Fibroblast of gingiva (primary cell): ENCODE measurements around the gene IGFL4.
A peak's percentile ranks its signal among the peaks of the same experiment; 100 is the strongest.

Experiments used
- DNase-seq: peaks from one replicate; pipeline ENCODE4 v3.0.0-alpha.2; 2011; ENCODE audit warnings: low read depth

Gene IGFL4

GRCh38 chr19:46020819-46021125, 20.0 kb downstream of the IGFL4 start:
- no peak for DNase-seq

- DNase-seq: no peak
Measured at GRCh38 chr19:46019270-46019669, 21.5 kb downstream of the IGFL4 start.

DNA sequence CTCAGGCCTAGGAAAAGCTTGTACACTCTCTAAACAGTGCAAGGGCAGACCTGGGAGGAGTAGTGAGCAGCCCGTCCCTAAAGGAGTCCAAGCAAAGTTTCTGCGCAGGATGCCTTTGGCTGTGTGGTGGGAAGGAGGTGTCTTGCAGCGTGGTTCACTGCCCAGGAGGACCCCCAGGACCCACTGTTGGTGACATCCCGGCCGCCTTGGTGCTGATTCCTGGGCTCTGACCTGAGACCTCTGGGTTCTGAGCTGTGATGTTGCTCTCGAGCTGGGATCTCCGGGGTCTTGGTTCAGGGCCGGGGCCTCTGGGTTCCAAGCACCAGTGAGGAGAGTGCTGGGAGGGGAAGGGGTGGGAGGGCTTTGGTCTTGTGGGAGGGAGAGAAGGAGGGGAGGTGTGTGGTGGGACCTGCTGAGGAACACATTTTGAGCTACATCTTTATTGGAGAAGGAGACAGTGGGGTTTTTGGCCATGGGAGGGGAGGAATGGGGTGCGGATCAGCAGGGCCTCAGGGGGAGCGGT, 22.0 kb downstream of the IGFL4 start:
- no peak for DNase-seq

DNA sequence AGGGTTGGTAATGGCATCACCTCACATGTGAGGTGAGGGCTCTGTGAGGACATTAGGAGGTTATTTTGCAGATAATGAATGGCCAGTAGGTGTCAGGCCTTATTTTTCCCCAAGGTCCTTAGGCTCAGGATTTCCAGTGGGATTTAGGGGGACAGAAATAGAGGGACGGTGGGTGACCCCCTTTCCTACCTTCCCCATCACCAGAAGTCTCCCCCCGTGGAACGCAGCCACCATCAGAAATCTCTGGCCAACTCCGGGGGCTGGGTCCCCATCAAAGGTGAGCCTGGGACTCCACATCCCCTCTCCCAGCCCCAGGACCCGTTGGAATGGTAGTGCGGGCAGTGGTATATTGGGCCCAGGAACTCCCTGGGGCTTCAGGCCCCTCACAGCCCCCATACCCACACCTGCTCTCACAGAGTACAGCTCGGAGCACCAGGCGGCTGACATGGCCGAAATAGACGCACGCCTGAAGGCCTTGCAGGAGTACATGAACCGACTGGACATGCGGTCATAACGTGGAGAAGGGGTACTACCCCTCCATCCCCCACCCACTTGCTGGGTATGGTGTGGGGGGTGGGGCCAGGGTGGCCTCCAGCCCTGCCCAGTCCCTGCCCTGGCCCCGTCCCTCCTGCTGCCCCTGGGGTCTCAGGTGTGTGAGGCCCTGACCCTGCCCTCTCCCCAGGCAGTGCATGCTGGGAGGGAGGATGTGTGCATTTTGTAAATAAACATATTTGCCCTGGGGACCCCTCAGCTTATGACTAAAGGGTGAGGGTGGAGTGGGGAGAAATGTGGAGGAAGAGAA, 22.7 kb downstream of the IGFL4 start:
- DNase-seq: no peak

DNA sequence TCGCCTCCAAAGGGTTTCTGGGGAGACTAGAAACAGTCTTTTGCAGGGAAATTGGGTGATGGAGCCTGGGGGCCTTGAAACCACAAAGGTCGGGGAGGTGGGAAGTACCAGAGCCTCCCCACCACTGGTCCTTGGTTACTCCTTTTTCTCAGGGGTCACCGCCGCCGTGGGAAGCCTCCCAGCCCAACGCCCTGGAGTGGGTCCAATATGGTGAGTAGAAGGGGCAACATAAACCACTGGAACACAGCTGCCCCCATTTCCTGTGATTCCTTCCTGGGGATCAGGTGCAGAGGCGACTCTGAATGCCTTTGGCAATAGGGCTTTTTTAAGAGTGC, 23.7 kb downstream of the IGFL4 start:
- DNase-seq: no peak

- DNase-seq: peak; percentile 60
Measured at GRCh38 chr19:46016426-46017094, 24.2 kb downstream of the IGFL4 start.

DNA sequence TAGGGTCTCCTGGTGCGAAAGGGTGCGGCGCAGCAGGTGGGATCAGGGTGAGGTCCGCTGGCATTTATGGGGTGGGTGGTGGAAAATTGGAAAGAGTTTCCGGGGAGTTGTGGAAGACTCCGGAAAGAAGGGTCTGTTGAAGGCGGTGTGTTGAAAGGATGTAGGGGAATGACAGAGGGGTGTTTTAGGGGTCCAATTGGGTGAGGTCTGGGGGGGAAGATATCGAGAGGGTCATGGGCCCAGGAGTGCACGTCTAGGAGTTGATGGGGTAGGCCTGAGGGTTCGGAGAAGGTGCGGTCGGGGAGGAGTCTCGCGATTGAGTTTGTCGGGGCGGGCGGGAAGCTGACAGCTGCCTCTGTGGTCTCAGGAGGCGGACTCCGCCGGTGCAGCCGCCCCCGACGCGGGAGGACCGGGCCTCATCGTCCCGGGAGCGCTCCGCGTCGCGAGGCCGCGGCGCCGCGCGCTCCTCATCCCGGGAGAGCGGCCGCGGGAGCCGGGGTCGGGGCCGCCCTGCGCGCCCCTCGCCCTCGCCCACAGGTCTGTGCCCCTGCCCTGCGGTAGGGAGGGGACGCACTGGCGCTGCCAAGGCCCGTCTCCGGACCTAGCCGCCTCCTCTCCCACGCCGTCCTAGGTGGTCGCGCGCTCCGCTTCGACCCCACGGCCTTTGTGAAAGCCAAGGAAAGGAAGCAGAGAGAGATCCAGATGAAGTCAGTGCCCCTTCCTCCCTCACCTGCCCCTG, 24.9 kb downstream of the IGFL4 start:
- DNase-seq: no peak

DNA sequence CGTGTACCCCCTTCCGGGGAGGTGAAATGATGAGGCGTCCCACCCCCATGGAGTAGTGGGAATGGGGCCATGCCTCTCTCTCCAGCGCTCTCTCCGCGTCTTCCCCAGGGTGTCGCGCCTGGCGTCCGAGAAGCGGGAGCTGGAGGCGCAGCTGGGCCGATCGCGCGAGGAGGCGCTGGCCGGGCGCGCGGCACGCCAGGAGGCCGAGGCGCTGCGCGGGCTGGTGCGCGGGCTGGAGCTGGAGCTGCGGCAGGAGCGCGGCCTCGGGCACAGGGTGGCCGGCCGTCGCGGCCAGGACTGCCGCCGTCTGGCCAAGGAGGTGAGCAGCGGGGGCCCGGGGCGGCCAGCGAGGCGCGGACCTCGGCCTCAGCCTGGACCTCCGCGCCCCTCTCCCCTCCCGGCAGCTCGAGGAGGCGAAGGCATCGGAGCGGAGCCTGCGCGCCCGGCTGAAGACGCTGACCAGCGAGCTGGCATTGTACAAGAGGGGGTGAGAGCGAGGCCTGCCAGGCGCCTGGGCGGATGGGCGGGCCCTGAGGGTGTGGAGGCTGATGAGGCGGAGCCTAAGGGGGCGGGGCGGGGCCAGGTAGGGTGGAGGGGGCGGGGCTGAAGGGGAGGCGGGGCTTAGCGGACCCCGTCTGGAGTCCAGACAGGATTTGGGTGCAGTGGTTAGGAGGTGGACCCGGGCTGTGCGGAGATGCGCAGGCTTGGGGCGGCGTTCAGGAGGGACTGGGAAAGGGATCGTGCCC, 25.7 kb downstream of the IGFL4 start:
- DNase-seq: peak; percentile 18

DNA sequence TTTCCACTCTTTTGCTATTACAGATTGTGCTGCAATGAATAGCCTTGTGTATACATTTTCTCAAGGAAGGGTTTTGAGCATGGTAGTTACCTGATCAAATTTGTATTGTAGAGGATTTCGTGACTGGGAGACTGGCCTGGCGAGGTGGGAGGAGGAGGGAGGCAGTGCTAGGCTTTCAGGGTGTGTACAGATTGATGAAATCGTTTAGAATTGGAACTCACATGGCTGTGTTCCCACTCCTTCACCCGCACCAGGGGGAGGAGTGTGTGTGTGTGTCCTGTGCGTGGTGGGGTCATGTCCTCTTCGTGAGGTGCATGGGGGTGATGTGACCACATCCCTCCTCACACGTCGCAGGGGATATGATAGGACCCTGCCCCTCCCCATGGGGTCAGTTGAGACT, 26.3 kb downstream of the IGFL4 start:
- DNase-seq: no peak

DNA sequence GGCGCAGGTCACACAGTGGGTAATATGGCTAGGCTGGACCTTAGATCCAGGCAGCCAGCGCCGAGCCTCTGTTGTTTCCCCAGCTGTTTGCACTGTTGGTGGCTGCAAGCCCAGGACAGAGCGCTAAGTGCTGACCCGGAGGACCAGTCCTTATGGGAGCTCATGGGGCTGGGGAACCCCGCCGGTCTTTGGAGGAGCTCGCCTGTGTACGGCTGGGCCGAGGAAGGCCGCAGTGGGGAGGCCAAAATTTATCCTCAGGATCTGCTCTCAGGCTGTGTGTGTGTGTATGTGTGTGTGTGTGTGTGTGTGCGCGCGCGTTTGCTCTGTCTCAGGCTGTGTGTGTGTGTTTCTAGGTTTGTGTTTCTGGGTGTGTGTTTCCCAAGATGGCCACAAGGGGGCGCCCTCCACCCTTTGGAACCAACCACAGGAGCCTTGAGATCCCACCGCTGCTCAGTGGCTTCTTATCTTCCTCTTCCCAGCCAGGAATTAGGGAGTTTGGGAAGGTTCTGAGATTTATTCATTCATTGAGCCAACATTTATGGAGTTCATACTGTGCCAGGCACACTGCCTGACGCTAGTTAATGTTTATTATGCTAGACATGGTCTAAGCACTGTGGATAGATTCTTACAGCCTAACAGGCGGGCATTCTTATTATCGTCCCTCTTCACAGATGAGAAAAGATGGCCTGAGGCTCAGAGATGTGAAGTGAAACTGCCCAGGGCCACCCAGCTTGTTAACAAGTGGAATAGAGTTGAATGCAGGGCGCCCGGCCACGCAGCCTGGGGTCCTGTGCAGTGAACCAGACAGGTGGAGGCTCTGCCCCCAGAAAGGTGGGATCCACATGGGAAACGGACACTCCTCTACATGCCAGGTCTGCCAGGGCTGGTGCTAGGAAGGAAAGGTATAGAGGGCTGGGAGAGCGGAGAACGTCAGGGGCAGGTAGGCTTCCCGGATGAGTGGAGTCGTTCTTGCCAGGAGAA, 31.0 kb downstream of the IGFL4 start:
- DNase-seq: peak; percentile 51

- no peak for DNase-seq
Measured at GRCh38 chr19:46006411-46006810, 34.4 kb downstream of the IGFL4 start.

DNA sequence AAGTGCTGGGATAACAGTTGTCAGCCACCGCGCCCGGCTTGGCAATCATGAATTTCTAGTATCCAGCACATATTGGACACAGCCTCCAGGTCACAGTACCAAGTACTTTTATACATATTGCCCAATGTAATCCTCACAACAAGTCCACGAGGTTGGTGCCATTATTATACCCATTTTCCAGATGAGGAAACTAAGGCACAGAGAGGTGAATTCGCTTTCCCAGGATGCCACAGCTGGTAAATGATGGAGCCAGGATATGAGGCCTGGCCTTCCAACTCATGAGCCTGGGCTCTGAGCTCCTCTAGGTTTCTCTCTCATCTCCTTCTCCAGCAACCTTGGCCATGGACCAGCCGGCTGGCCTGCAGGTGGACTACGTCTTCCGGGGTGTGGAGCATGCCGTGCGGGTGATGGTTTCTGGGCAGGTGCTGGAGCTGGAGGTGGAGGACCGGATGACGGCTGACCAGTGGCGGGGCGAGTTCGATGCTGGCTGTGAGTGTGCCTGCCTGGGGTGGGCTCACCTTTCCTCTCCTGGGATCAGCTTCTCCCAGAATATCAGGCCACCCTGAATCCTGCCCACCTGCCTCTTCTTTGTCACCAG, 38.0 kb downstream of the IGFL4 start:
- DNase-seq: no peak

DNA sequence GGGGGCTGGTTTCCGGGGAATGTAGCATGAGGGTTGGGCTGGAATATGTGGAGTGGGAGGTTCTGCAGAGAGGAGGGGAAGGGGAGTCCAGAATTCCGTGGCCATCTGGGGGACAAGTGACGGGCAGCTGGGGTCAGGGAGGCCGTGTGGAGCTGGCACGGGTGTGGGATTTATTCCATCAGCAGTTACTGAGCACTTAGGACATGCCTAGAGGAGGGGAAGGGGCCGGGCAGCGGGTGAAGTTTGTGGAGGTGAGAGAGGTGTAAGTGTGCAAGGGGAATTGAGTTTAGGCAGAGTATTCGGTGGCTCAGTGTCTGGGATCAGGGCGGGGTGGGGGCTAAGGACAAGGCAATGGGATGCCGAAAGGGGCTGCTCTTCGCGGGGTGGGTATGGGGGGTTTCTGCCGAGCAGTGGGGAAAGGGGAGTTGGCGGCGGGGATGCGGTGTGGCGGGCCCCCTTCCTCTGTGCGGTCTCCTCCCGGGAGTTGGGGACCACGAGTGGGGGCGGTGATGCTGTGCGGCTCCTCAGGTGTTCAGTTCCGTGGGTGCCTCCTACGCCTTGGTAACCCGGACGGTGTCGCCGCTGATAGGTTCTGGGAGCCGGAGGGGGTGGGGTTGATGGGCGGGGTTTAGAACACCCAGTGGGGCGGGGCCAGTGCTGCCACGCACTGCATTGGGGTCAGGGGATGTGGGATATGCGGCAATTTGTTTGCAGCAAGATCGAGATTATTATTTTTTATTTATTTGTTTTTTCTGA, 40.1 kb downstream of the IGFL4 start:
- no peak for DNase-seq

DNA sequence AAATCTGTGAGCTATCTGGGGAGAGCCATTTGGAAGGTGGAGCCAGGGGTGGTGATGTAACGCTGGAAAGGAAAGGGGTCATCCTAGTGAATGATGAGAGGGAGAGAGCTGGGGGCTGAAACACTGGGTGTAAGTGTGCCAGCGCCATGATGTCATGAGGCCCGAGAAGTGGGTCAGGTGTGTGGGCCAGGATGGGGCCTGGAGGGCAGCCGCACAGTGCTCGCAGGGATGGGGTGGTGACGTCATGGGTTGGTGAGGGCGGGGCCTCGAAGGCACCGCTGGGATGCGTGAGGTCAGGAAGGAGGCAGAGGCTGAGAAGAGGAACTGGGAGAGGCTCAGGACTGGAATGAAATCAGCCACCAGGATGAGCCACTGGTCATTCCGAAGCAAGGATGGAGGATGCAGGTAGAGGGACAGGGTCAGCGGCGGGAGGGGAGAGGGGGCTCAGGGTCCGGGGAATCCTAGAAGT, 41.1 kb downstream of the IGFL4 start:
- DNase-seq: no peak

GRCh38 chr19:45998834-45999233, 42.0 kb downstream of the IGFL4 start:
- no peak for DNase-seq

DNA sequence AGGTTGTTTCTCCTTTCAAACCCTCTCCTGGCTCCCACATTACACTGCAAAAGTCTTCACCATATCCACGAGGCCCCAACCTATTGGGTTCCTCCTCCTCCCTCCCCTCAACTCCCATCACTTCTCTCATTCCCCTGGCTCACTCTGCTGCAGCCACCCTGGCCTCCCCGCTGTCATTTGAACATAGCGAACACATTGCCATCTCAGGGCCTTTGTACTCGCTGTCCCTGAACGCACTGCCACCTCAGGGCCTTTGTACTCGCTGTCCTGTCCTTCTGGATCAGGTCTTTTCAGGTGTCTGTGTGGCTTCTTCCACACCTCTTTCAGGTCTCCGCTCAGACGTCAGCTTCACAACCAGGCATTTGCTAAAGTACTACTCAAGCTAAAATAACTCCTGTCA, 43.9 kb downstream of the IGFL4 start:
- no peak for DNase-seq

- no peak for DNase-seq
Measured at GRCh38 chr19:45995715-45996385, 45.0 kb downstream of the IGFL4 start.

DNA sequence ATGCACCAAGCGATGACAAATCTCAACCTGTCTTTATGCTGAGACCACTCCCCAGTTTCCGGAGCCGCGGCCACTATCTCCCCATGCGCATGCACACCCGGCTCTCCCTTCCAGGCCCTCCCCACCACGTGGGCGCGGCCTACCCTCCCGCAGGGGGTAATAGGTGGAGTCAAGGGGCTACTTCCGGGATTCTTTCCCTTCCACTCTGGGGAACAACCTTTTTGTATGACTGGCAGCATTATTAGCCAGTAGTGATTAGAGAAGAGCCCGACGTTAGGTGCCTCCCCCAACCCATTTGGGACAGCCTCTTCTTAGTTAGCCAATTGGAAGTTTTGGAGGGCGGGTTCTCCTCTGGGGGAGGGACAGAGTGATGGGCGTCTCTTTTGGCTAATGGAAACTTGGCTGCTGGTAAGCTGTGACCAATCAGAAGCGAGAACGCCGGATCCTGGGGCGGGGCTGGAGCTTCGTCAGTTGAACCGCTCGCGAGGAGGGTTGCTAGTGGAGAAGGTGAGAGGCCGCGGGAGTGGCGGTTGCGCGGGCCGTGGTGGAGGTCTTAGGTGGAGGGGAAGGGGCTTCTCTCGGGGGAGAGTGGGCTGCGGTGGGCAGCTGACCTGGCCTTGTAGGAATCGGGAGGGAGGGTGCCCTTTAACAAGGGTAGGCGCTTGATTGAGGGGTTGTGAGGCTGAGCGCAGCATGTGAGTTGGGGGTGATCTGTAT, 45.6 kb downstream of the IGFL4 start, which contains the start of gene CCDC61:
Gene CCDC61, plus strand, starts transcription at position 470 of the 717 bp plus-strand sequence. CDS start 7,552 bp downstream, outside the sequence.
- DNase-seq: peak; percentile 99
